Endometrial microvascular endothelial cells (primary cell): ENCODE data around the gene PPIL6. TPM values are rescaled to one million over a fixed set of nuclear protein-coding genes. Genes with fewer than 3 reads are reported as not detected.
"Not testable (repeated sequence)": the region's sequence is repeated elsewhere in the genome, so short reads cannot be mapped to it uniquely, and the experiment has no call there.

Experiments
- in situ Hi-C: cut with HindIII; loops from 2 replicates; pipeline ENCODE4 v1.10.0; 2017; ENCODE audit warnings: low sequenced_read_pairs, low pct_unique_long_range_greater_than_20kb; ENCODE audit errors: inconsistent ontology term
- total RNA-seq: library from RNA; depleted of rRNA; stranded (reverse); fragments of >200 nt; gene quantifications from one replicate; pipeline ENCODE4 v1.2.3, GENCODE V29; 2015; ENCODE audit errors: inconsistent ontology term

PPIL6 gene
- total RNA-seq, 1 donor from 2014 or later, result not detected

DNA sequence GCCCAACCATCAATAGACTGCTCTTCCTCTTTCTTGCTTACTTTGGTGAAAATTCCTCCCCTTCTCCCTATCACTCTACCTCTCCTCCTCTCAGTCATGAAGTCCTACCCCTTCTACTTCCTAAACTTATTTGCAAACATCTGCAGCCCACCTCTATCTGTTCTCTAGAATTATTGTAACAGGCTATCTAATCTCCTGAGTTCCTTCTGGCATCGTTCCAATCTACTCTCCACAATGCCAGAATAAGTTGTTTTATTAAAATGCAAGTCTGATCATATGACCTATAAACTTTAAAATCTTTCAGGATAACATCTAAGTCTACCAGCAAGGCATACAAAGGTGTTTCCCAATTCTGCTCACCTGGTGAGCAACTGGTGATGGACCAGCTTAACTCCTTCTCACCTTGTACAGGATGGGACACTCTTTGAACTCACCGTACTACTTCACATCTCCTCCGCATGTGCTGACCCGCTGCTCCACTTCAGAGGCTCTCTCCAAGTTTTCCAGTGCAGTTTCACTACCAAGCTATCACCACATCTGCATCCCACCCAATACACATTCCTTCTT lies 66.0 kb downstream of the PPIL6 start:
- in situ Hi-C loops, result no loop called here

DNA sequence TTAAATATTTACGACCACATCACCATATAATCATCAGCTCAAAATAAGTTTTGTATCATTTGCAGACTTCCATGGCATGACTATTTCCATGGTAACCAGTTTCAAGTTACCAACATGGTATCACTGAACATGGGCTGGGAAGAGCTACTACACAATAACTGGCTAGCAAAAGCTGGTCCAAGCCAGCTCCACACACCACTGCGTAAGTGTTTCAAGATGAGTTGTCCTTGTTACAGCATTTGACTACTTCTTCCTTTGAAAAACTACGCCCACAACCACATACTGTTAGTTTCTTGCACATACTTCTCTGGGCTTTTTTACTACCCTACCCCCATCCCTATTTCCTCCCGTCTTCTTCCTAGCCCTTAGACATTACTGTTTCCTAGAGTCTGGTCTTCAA lies 66.7 kb downstream of the PPIL6 start:
- in situ Hi-C loops, result no loop called here

DNA sequence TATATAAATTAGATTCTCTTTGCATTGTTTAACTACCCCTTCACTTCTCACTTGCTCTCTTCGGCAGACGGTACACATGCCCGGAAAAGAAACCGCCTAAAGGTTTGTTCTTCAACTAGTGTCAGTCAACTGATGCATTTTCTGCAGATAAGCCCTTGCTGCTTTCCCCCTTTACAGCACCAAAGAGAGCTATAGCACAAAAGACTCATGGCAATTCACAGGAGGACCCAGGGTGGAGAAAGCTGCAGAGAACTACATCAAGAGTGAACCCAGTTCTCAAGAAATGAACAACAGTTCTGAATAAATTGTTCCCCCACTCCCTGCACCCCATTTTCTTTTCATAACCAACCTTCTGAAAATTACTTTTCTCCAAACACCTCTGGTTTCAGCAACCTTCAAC lies 67.1 kb downstream of the PPIL6 start:
- in situ Hi-C loops, result no loop called here

DNA sequence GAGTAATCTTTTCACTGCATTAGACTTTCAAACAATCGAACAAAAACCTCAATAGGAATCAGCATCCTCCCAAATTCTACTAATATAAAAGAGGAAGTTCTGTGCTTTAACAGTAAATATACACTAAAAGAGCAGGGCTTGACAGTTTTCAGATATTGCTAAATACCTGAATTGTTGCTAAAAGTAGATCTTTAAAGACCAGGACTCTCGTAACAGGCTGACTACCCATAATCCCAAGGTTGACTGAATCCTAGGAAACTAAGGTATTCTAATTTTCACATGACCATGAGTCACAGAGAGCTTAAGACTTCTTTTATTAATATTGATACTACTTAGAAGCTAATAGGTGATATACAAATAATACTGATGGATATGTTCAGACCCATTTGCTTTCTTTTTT lies 68.3 kb downstream of the PPIL6 start:
- in situ Hi-C loops, result no loop called here

DNA sequence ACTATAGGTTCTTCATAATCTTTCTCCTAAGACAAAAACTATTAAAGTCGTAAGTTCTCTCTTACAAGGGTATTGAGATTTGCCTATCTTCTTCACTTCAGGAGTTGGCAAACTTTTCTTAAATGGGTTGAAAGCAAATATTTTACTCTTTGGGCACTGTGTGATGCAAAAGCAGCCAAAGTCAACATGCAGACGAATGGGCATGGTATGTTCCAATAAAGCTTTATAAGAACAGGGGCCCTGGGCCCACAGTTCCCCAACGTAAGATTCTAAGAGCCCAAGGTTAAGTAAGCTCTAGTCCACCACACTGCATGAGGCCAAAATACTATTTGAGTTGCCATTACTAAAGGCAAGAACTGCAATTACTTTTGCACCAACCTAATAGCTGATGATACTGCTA lies 69.6 kb downstream of the PPIL6 start:
- in situ Hi-C loops, result no loop called here

DNA sequence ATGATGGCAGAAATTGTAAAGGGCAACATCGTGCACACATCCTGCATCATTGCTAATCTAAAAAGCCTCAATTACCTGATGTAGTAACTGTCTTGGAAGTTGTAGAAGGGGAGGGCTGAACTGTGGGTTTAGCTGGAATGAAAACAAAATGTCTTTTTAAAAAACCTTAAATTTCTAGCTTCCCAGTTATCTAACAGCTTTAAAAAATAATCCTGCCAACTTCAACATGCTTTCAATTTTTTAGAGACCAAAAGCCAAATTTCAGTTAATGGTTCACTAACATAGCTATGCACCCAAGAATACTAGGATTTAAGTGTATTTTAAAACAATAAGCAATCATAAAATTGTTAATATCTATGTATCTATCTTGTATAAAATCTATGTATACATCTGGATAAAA lies 70.1 kb downstream of the PPIL6 start:
- in situ Hi-C loops, result no loop called here

DNA sequence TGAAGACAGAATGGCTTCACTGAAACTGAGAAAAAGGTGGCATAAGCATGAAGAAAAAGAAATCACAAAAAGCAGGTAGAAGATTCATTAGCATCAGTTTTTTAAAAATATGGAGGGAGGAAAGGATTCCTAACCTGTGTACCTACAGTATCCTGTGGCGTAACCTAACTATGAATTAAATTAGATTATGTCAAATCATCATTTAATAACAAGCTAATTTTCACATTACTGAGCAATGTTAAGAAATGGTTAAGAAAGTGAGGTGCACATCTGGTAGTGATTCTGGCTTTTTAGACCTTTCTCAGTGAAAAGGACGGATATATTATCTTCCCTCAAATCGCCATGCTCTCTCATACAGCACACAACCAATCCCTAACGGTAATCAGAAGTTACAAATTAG lies 70.7 kb downstream of the PPIL6 start:
- in situ Hi-C loops, result no loop called here

DNA sequence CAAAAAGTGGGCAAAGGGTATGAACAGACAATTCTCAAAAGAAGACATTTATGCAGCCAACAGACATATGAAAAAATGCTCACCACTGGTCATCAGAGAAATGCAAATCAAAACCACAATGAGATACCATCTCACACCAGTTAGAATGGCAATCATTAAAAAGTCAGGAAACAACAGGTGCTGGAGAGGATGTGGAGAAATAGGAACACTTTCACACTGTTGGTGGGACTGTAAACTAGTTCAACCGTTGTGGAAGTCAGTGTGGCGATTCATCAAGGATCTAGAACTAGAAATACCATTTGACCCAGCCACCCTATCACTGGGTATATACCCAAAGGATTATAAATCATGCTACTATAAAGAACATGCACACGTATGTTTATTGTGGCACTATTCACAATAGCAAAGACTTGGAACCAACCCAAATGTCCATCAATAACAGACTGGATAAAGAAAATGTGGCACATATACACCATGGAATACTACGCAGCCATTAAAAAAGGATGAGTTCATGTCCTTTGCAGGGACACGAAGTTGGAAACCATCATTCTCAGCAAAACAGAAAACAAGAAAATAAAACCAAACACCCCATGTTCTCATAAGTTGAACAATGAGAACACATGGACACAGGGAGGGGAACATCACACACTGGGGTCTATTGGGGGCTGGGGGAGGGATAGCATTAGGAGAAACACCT lies 75.9 kb downstream of the PPIL6 start:
- in situ Hi-C loops, result not testable (repeated sequence)

DNA sequence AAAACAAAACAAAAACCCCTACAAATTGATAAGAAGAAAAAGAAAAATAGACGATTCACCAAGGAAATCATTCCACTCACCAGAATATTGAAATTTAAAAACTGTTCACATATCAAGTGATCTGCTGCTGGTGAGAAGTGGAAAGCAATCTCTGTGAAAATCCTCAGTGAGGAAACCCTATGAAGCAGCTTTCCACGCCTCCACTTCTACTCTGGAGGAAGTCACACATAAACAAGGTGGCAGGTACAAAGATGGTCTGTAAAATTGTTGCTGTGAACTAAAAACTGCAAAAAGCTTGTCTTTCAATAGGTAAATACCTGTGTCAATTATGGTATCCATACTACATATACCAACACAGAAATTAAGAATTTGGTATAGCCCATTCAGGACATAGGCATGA lies 76.7 kb downstream of the PPIL6 start:
- in situ Hi-C loops, result no loop called here

DNA sequence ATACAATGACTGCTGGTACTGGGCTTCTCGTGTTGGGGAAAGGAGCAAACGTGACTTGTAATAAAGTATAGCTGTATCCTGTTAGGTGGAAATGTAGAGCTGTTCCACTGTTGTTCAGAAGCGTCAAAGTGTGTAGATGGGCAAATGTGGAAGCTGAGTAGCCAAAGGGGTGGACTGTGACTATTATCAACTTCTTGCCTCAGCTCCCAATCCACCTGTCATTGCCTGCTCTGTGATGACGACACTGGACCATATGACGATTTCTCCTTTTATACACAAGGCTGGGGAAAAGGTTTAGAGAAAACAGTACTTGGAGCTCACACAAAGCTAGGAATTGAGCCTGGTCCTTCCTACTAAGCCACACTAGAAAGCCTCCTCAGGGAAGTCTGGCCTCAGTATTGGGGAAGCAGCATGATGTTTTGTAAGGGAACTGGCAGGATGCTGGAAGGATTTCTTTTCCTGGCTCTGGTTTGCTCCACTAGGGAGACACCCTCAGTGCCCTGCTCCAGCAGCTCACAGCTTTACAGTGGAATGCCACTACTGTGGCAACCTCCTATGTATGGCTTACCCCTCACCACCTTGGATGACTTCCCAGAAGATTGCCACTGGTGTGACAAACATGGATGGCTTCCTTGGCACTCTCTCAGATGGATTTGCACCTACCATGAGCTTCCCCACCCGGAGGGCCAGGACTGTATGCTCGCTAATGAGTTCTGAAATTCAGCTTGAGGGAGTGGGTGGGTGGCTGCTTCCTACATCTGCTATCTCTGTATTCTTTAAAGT lies 78.1 kb downstream of the PPIL6 start:
- in situ Hi-C loops, result no loop called here

DNA sequence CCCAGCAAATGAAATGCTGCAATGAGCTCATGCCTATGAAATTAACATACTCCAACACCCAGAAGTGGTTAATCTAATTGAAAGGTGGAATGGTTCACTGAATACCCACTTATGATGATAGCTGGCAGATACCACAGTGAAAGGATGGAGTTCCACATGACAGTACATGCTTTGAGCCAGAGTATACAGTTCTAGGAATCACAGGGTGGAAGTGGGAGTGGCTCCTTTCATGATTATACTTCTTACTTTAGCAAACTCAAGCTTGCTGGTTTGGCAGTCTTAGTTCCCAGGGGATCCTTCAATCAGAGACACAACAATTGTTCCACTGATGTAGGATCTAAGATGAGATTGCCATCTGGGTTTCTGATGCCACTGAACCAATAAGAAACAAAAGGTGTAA lies 79.6 kb downstream of the PPIL6 start:
- in situ Hi-C loops, result no loop called here

DNA sequence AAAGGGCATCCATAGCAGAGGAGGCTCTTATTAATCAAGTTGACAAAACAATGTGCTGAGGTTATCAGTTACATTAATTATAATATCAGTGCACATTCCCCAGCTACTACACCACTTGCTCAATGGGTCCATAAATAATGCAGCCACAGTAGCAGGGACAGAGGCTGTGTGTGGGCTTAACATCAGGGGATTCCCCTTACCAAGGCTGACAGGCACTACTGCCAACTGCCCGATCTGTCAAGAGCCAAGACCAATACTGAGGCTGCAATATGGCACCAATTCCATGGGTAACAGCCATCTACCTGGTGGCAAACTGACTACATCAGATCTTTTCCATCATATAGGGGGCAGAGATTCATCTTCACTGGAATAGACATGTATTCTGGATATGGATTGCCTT lies 80.1 kb downstream of the PPIL6 start:
- in situ Hi-C loops, result no loop called here

DNA sequence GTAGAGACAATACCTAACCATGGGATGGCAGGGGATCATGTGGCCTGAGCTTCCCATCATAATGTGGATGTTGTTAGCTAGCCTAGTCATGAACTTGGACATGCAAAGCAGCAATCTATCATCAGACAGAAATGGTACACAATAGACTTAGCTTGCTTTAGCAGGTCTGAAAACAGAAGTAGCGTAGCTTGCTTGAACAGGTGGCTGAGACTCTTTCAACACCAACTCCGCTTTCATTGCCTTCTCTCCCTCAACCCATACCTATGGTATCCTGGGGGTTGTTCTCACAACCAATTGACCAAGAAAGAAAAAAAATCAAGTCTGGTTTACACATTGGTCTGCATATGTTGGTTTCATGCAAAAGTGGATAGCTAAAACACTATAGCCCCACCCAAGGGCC lies 81.2 kb downstream of the PPIL6 start:
- in situ Hi-C loops, result no loop called here

DNA sequence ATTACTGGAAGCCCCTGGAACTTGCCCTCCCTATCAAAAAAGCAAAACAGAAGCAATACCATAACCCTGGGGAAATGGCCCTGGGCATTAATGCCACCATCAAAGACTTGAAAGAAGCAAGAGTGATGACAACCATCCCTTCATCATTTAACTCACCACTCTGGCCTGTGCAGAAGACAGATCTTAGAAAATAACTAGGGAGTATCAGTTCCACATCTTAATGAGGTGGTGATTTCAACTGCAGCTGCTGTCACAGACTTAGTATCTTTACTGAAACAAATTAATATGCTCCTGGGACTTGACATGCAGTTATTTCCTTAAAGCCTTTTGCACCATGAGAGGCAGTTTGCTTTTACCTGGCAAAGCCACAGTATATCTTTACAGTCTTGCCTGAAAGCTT lies 82.2 kb downstream of the PPIL6 start:
- in situ Hi-C loops, result no loop called here

DNA sequence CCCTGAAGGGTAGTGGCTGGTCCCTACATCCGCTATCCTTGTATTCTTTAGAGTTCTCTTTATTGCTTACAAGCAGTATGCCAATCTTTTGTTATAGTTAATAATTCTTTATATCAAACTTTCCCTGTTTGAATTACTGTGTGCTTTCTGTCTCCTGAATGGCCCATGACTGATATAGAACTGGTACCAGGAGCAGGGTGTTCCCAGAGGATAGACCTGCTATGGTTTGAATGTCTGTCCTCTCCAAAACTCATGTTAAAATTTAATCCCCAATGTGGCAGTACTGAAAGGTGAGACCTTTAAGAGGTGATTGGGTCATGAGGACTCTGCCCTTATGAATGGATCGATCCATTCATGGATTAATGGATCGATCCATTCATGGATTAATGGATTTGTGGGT lies 84.2 kb downstream of the PPIL6 start:
- in situ Hi-C loops, result no loop called here

DNA sequence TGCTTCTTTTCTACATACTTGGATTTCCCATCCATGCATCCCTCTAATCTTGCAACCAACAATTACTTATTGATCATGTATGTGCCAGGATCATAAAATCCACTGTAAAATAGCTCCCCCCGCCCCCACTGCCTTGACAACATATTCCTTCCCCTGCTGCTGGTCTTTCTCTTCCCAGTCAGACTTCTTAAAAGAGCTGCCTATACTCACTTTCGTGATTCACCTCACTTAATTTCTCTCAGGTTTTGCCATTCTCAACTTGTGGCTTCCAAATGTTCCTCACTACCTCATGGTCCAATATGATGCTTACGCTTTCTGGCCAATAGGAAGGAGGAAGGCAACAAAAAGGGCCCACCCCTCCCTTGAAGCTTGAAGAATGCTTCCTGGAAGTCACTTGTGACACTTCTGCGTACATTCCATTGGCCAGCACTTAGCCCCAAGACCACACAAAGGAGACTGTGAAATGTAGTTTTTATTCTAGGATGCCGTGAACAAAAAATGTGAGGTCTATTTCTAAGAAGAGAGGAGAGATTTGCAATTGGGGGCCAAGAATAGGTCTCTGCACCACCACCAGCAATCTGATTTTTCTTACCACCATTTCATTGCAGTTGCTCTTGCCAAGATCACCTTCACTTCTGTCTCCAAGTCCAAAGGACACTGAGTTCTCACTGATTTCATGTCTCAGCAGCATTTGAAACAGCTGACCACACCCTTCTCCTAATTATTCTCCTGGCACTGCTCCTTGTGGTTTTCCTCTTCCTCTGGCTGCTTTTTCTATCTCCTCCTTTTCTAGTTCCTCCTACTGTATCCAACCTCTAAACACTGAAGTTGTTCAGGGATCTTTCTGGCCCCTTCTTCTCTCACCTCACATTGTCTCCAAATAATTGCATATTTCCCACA lies 88.9 kb downstream of the PPIL6 start:
- in situ Hi-C loops, result no loop called here

DNA sequence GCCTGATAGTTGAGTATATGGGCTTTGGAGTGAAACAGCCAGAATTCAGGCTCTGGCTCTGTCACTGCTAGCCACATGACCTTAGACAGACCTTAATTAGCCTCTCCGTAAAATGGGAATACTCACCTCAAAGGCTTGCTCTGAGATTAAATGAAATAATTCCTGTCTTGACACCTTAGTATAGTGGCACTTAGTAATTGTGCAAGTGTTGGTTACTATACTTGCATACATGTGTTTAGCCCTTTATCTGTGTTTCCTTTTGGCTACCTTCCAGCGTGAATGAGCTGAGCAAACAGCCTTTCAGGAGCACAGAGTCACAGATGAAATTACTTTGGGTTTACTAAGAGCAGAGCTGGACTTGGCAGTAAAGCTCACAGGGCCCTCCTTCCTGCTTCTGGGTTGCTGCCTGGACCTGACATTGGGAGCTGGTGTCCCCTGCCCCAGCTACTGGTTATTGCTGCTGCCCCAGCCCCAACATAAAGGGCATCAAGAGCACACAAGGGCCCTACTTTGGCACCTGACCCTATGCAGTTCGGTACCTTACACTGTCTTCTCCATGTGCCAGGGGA lies 90.9 kb downstream of the PPIL6 start:
- in situ Hi-C loops, result no loop called here

DNA sequence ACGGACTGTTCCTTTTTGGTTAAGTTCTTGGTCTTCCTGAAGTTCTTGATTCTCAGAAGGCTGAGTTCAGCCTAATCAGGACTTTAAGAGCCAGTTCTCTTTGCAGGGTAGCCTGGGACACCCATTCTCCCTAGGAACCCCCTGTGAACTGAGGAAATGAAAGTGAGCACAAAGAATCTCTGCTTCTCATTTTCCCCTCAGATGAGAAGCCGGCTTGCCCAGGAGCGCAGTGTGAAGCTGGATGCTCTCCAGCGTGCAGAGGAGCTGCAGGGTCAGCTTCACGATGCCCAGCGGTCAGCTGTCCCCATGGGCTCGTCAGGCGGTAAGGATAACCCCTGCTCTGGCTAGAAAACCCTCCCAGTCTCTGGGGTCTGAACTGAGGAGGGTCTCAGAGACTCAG lies 92.2 kb downstream of the PPIL6 start:
- in situ Hi-C loops, result no loop called here

DNA sequence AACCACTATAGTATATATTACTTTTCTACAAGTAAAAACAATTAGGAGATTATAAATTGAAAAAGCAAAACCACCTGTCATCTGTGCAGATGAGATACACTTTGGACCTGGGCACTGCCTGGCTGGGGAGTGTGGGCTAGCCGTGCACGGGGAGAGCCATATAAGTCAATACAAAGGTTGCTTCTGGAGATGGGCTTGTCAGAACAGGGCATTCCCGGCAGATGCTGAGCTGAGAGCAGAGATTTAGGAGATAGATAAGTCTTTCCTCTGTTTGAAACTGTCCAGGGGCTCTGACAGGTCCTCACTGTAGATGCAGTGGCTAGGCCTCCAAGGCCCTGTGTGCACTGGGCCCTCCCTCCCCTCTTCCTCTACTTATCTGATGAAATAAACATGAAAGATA lies 92.6 kb downstream of the PPIL6 start:
- in situ Hi-C loops, result no loop called here
